Measurements from ENCODE around the gene CCNI2.

The CCNI2 gene

GRCh38 chr5:132746954-132747615 is at the start of gene CCNI2:
CCNI2 (plus strand) TSS chr5:132747426; CDS start chr5:132747496, 70 bp downstream.
- DNase-seq (ENCODE audit: low spot score): no peak

- DNase-seq (ENCODE audit: low spot score): no peak
Measured at GRCh38 chr5:132704875-132705274, 42.4 kb upstream of the CCNI2 start.

- no peak for DNase-seq (ENCODE audit: low spot score)
Measured at GRCh38 chr5:132708645-132709044, 38.6 kb upstream of the CCNI2 start.

GRCh38 chr5:132714456-132715307 is 32.5 kb upstream of the CCNI2 start:
- DNase-seq (ENCODE audit: low spot score): peak; percentile 30

- no peak for DNase-seq (ENCODE audit: low spot score)
Measured at GRCh38 chr5:132718544-132719312, 28.5 kb upstream of the CCNI2 start.

- no peak for DNase-seq (ENCODE audit: low spot score)
Measured at GRCh38 chr5:132725745-132726144, 21.5 kb upstream of the CCNI2 start.

- DNase-seq (ENCODE audit: low spot score): no peak
Measured at GRCh38 chr5:132729896-132730295, 17.3 kb upstream of the CCNI2 start.

GRCh38 chr5:132733499-132734148 is 13.6 kb upstream of the CCNI2 start:
- DNase-seq (ENCODE audit: low spot score): no peak

GRCh38 chr5:132734687-132735086 is 12.5 kb upstream of the CCNI2 start:
- DNase-seq (ENCODE audit: low spot score): no peak

GRCh38 chr5:132736853-132737833 is 10.1 kb upstream of the CCNI2 start, which contains the start of gene KIF3A:
KIF3A (minus strand) TSS chr5:132737546; CDS start chr5:132737419, 127 bp downstream.
- peak; percentile 99 for DNase-seq (ENCODE audit: low spot score)

- no peak for DNase-seq (ENCODE audit: low spot score)
Measured at GRCh38 chr5:132737982-132738681, 9.1 kb upstream of the CCNI2 start.

- no peak for DNase-seq (ENCODE audit: low spot score)
Measured at GRCh38 chr5:132739232-132739631, 8.0 kb upstream of the CCNI2 start.

GRCh38 chr5:132742158-132742557 is 5.1 kb upstream of the CCNI2 start:
- DNase-seq (ENCODE audit: low spot score): no peak

GRCh38 chr5:132742626-132743025 is 4.6 kb upstream of the CCNI2 start:
- no peak for DNase-seq (ENCODE audit: low spot score)

GRCh38 chr5:132744659-132745058 is 2.6 kb upstream of the CCNI2 start:
- no peak for DNase-seq (ENCODE audit: low spot score)

GRCh38 chr5:132746592-132746953 is 653 bp upstream of the CCNI2 start:
- no peak for DNase-seq (ENCODE audit: low spot score)

GRCh38 chr5:132747616-132748440 is 602 bp downstream of the CCNI2 start:
- no peak for DNase-seq (ENCODE audit: low spot score)

GRCh38 chr5:132748522-132749000 is 1.3 kb downstream of the CCNI2 start:
- DNase-seq (ENCODE audit: low spot score): no peak

- DNase-seq (ENCODE audit: low spot score): no peak
Measured at GRCh38 chr5:132749506-132749905, 2.3 kb downstream of the CCNI2 start.

All from NAMALWA (cell line).